ENCODE measurements around the gene PTPRG. TPM values are rescaled to one million over a fixed set of nuclear protein-coding genes. Genes with fewer than 3 reads are reported as not detected.

Gene PTPRG
- total and polyA plus RNA-seq, 2 donors = 3.9 to 4.1 TPM

DNA sequence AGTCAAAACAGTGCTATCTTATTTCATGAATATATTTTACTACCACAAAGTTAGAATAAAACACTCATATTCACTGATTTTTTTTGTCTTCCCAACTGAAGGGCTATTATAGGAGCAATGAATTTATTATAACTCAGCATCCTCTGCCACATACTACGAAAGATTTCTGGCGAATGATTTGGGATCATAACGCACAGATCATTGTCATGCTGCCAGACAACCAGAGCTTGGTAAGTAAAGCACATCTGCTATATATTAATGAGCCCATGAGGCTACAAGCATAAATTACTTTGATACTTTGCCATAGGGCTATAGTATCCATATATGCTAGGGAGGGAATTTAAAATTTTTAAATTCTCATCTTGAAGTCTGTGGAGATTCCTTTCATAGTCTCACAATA lies 716.1 kb downstream of the PTPRG start:
- Histone ChIP-seq H3K27me3 (ENCODE audit: control insufficient read depth in 2 of 2, insufficient read depth in 1 of 2, low read length in 1 of 2) (no peaks in the 10 kb centered on the region), H3K4me1 (ENCODE audit: control insufficient read depth in 2 of 2, insufficient read depth in 2 of 2, low read length in 2 of 2) (no peaks in the 10 kb centered on the region), H3K4me3 (ENCODE audit: low read length in 2 of 2) (no peak overlapping the region), H3K9me3 (ENCODE audit: control insufficient read depth in 2 of 2, insufficient read depth in 1 of 2, low read length in 1 of 2) (no peaks in the 10 kb centered on the region), H3K27ac (ENCODE audit: low read depth in 1 of 2, low read length in 1 of 2) (no peak overlapping the region), H3K36me3 (ENCODE audit: control insufficient read depth in 2 of 2, insufficient read depth in 2 of 2, low read length in 1 of 2) (no peaks in the 10 kb centered on the region)
- WGBS = 95% methylated on average over 3 of the region's 3 CpGs
- no peak for DNase-seq (ENCODE audit: low read depth in 6 of 9, low spot score in 9 of 9)

DNA sequence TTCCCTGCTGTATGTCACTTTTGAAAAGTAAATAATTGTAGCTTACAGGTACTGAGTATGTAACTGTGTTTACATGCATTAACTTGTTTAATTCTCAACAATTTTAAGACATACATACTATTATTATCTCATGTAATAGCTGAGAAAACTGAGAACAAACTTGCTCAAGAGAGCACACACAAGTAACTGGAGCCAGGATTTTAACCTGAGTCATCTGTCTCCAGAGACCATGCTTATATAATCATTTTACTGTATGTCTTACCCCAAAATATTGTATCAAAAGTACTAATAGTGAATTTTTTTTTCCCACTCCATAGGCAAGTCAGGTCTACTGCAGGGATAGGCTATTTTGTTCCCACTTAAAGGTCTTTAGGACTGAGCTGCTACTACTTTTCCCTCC lies 716.6 kb downstream of the PTPRG start:
- Histone ChIP-seq H3K36me3 (ENCODE audit: control insufficient read depth in 2 of 2, insufficient read depth in 2 of 2, low read length in 1 of 2) (no peaks in the 10 kb centered on the region), H3K9me3 (ENCODE audit: control insufficient read depth in 2 of 2, insufficient read depth in 1 of 2, low read length in 1 of 2) (no peaks in the 10 kb centered on the region), H3K4me1 (ENCODE audit: control insufficient read depth in 2 of 2, insufficient read depth in 2 of 2, low read length in 2 of 2) (no peaks in the 10 kb centered on the region), H3K27me3 (ENCODE audit: control insufficient read depth in 2 of 2, insufficient read depth in 1 of 2, low read length in 1 of 2) (no peaks in the 10 kb centered on the region), H3K4me3 (ENCODE audit: low read length in 2 of 2) (no peak overlapping the region), H3K27ac (ENCODE audit: low read depth in 1 of 2, low read length in 1 of 2) (no peak overlapping the region)
- no peak for DNase-seq (ENCODE audit: low read depth in 6 of 9, low spot score in 9 of 9)

DNA sequence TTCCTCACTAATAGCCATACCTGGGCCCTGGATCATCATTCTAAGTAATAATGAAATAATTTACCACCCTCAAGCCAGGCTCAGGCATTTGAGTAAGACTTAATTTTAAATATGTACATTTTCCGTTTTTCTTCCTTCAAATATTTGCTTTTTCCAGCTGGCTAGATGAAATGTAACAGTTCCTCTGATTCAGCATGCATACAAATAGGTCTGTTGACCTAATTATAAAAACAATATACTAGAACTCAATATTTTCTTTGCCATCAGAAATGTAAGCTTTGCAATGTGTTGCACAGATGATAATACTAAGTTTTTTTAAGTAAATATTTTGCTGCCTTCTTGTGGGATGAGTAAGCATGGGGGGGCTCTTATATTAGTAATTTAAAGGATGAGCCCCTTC lies 720.4 kb downstream of the PTPRG start:
- Histone ChIP-seq H3K9me3 (ENCODE audit: control insufficient read depth in 2 of 2, insufficient read depth in 1 of 2, low read length in 1 of 2) (no peaks in the 10 kb centered on the region), H3K36me3 (ENCODE audit: control insufficient read depth in 2 of 2, insufficient read depth in 2 of 2, low read length in 1 of 2) (no peaks in the 10 kb centered on the region), H3K4me1 (ENCODE audit: control insufficient read depth in 2 of 2, insufficient read depth in 2 of 2, low read length in 2 of 2) (no peaks in the 10 kb centered on the region), H3K4me3 (ENCODE audit: low read length in 2 of 2) (no peak overlapping the region), H3K27me3 (ENCODE audit: control insufficient read depth in 2 of 2, insufficient read depth in 1 of 2, low read length in 1 of 2) (no peaks in the 10 kb centered on the region), H3K27ac (ENCODE audit: low read depth in 1 of 2, low read length in 1 of 2) (no peak overlapping the region)
- WGBS = 95% methylated on average over 1 of the region's 1 CpG
- DNase-seq (ENCODE audit: low read depth in 6 of 9, low spot score in 9 of 9) = no peak

DNA sequence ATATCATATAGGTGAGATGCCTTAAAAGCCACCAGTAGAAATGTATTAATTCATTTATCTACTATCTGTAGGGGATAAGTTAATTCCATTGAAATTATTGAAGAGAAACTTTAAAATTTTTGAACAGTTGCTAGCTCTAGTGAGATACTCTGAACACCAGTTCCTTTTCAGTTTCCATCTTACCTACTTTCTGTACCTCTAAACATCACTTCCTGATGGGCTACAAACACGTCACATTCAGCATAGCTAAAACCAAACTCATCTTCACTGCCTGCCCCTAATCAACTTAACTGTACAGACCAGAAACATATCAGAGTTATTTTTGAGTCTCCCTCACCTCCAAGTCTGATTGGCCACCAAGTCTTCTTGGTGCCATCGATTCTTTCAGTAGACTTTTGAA lies 723.1 kb downstream of the PTPRG start:
- no peak overlapping the region for H3K4me3 ChIP-seq (ENCODE audit: low read length in 2 of 2)
- no peaks in the 10 kb centered on the region for H3K9me3 ChIP-seq (ENCODE audit: control insufficient read depth in 2 of 2, insufficient read depth in 1 of 2, low read length in 1 of 2)
- H3K36me3 ChIP-seq (ENCODE audit: control insufficient read depth in 2 of 2, insufficient read depth in 2 of 2, low read length in 1 of 2) = no peaks in the 10 kb centered on the region
- 89% methylated on average over 2 of the region's 2 CpGs for WGBS
- no peak overlapping the region for H3K27ac ChIP-seq (ENCODE audit: low read depth in 1 of 2, low read length in 1 of 2)
- no peak for DNase-seq (ENCODE audit: low read depth in 6 of 9, low spot score in 9 of 9)
- H3K4me1 ChIP-seq (ENCODE audit: control insufficient read depth in 2 of 2, insufficient read depth in 2 of 2, low read length in 2 of 2) = no peaks in the 10 kb centered on the region
- H3K27me3 ChIP-seq (ENCODE audit: control insufficient read depth in 2 of 2, insufficient read depth in 1 of 2, low read length in 1 of 2) = no peaks in the 10 kb centered on the region

DNA sequence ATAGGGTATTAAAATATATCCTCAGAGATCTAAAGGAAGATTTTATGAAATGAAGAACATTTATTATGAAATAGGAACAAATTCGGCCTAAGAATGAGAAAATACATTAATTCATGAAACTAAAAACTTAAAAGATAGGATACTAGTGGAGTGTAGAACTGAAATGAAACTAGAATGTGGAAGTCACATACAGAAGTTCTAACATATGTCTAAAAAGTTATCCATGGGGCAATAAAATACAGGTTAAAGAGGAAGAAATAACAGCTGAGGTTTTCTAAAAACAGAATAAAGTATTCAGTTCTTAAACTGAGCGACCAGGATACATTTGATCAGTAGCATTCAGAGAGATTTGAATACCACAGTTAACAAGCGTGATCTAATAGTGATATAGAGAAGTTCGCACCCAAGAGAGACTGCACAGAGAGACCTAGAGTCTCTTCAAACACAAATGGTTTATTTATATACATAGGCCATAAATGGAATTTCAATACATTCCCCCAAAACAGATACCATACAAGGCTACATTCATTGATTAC lies 726.1 kb downstream of the PTPRG start:
- no peaks in the 10 kb centered on the region for H3K36me3 ChIP-seq (ENCODE audit: control insufficient read depth in 2 of 2, insufficient read depth in 2 of 2, low read length in 1 of 2)
- DNase-seq (ENCODE audit: low read depth in 6 of 9, low spot score in 9 of 9) = no peak
- no peaks in the 10 kb centered on the region for H3K27me3 ChIP-seq (ENCODE audit: control insufficient read depth in 2 of 2, insufficient read depth in 1 of 2, low read length in 1 of 2)
- H3K4me3 ChIP-seq (ENCODE audit: low read length in 2 of 2) = no peak overlapping the region
- 75% methylated on average over 4 of the region's 4 CpGs for WGBS
- no peaks in the 10 kb centered on the region for H3K4me1 ChIP-seq (ENCODE audit: control insufficient read depth in 2 of 2, insufficient read depth in 2 of 2, low read length in 2 of 2)
- no peak overlapping the region for H3K27ac ChIP-seq (ENCODE audit: low read depth in 1 of 2, low read length in 1 of 2)
- no peaks in the 10 kb centered on the region for H3K9me3 ChIP-seq (ENCODE audit: control insufficient read depth in 2 of 2, insufficient read depth in 1 of 2, low read length in 1 of 2)

DNA sequence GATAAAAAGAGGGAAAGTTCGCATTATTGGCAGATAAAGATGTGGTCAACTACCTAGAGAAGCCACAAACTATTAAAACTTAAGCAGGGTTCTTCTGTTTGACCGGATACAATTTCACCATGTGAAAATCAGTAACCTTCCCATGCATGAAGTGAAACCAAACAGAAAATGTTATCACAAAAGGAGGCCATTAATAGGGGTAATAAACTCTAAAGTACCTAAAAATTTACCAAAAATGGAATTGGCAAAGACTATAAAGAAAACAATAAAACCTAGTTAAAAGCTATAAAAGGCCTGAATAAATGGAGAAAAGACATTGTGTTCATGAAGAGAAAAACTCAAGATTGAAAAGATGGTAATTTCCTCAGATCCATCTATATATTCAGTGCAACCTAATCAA lies 728.6 kb downstream of the PTPRG start:
- WGBS = 91% methylated on average over 2 of the region's 2 CpGs
- Histone ChIP-seq H3K9me3 (ENCODE audit: control insufficient read depth in 2 of 2, insufficient read depth in 1 of 2, low read length in 1 of 2) (no peaks in the 10 kb centered on the region), H3K27me3 (ENCODE audit: control insufficient read depth in 2 of 2, insufficient read depth in 1 of 2, low read length in 1 of 2) (no peaks in the 10 kb centered on the region), H3K4me1 (ENCODE audit: control insufficient read depth in 2 of 2, insufficient read depth in 2 of 2, low read length in 2 of 2) (no peaks in the 10 kb centered on the region), H3K27ac (ENCODE audit: low read depth in 1 of 2, low read length in 1 of 2) (no peak overlapping the region), H3K4me3 (ENCODE audit: low read length in 2 of 2) (no peak overlapping the region), H3K36me3 (ENCODE audit: control insufficient read depth in 2 of 2, insufficient read depth in 2 of 2, low read length in 1 of 2) (no peaks in the 10 kb centered on the region)
- DNase-seq (ENCODE audit: low read depth in 6 of 9, low spot score in 9 of 9) = no peak

DNA sequence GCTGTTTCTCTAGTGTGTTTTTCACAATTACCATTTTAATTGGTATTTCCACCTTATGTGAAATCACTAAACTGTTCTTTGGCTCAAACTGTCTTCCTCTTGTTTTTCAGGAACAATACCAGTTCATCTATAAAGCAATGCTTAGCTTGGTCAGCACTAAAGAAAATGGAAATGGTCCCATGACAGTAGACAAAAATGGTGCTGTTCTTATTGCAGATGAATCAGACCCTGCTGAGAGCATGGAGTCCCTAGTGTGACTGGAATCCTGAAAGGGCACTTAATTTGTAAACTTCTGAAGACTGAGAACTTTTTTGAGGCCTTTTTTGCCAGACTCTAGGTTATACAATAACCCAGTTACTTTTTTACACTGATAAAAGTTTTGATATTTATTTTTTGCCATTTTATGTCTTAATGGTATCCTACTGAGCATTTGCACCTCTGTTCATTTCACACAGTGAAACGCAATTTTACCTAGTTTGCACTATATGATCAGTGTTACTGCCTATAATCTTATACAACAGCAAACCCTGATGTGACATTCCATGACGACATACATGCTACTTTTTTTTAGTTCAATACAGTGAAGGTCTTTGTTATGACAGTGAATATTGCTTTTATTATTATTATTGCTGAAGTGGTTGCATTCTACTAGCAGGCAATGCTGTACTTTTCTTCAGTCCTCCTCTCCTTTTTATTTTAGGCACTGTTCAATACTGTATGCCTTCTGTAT lies 731.8 kb downstream of the PTPRG start:
- 95% methylated on average over 2 of the region's 2 CpGs for WGBS
- H3K4me1 ChIP-seq (ENCODE audit: control insufficient read depth in 2 of 2, insufficient read depth in 2 of 2, low read length in 2 of 2) = no peaks in the 10 kb centered on the region
- no peak overlapping the region for H3K27ac ChIP-seq (ENCODE audit: low read depth in 1 of 2, low read length in 1 of 2)
- DNase-seq (ENCODE audit: low read depth in 6 of 9, low spot score in 9 of 9) = no peak
- H3K27me3 ChIP-seq (ENCODE audit: control insufficient read depth in 2 of 2, insufficient read depth in 1 of 2, low read length in 1 of 2) = no peaks in the 10 kb centered on the region
- no peaks in the 10 kb centered on the region for H3K36me3 ChIP-seq (ENCODE audit: control insufficient read depth in 2 of 2, insufficient read depth in 2 of 2, low read length in 1 of 2)
- H3K9me3 ChIP-seq (ENCODE audit: control insufficient read depth in 2 of 2, insufficient read depth in 1 of 2, low read length in 1 of 2) = no peaks in the 10 kb centered on the region
- H3K4me3 ChIP-seq (ENCODE audit: low read length in 2 of 2) = no peak overlapping the region

DNA sequence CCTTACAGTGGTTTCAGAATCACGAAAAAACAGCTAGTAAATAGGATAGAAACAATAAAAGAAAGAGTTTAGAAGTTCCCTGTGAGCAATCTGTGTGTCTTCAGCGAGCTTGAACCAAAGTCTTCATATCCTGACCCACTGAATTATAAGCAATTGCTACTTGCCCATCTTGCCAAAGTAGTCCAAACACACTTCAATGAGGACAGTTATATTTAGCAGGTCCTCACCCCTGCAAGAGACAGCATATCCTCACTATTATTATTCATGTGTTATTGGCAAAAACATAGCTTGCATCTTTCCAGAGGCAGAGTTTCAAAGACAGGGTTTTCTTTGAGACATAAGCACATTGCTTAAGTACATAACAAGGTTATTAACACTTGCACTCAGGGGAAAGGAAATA lies 734.2 kb downstream of the PTPRG start:
- Histone ChIP-seq H3K4me3 (ENCODE audit: low read length in 2 of 2) (no peak overlapping the region), H3K4me1 (ENCODE audit: control insufficient read depth in 2 of 2, insufficient read depth in 2 of 2, low read length in 2 of 2) (no peaks in the 10 kb centered on the region), H3K9me3 (ENCODE audit: control insufficient read depth in 2 of 2, insufficient read depth in 1 of 2, low read length in 1 of 2) (no peaks in the 10 kb centered on the region), H3K27ac (ENCODE audit: low read depth in 1 of 2, low read length in 1 of 2) (no peak overlapping the region), H3K36me3 (ENCODE audit: control insufficient read depth in 2 of 2, insufficient read depth in 2 of 2, low read length in 1 of 2) (no peaks in the 10 kb centered on the region), H3K27me3 (ENCODE audit: control insufficient read depth in 2 of 2, insufficient read depth in 1 of 2, low read length in 1 of 2) (no peaks in the 10 kb centered on the region)
- 80% methylated on average over 2 of the region's 2 CpGs for WGBS
- no peak for DNase-seq (ENCODE audit: low read depth in 6 of 9, low spot score in 9 of 9)

DNA sequence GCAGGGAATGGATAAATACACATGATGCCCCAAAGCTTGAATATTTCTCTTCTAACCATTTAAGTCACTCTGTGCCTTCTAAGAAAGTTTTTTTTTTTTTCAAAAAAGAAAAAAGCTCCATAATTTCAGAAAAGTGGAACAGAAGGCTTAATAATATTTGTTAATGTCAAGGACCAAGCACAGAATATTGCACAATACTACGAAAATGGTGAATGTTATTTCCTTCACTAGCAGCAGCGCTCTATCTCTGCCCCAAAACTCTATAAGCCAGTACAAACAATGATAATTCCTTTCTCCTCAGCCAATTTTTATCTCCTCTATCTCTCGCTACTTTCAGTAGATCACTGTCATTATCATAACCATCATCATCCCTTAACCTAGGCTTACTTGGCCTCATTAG lies 739.2 kb downstream of the PTPRG start:
- no peak for DNase-seq (ENCODE audit: low read depth in 6 of 9, low spot score in 9 of 9)
- Histone ChIP-seq H3K4me3 (ENCODE audit: low read length in 2 of 2) (no peak overlapping the region), H3K36me3 (ENCODE audit: control insufficient read depth in 2 of 2, insufficient read depth in 2 of 2, low read length in 1 of 2) (no peaks in the 10 kb centered on the region), H3K9me3 (ENCODE audit: control insufficient read depth in 2 of 2, insufficient read depth in 1 of 2, low read length in 1 of 2) (no peaks in the 10 kb centered on the region), H3K4me1 (ENCODE audit: control insufficient read depth in 2 of 2, insufficient read depth in 2 of 2, low read length in 2 of 2) (no peaks in the 10 kb centered on the region), H3K27me3 (ENCODE audit: control insufficient read depth in 2 of 2, insufficient read depth in 1 of 2, low read length in 1 of 2) (no peaks in the 10 kb centered on the region), H3K27ac (ENCODE audit: low read depth in 1 of 2, low read length in 1 of 2) (no peak overlapping the region)
- 96% methylated on average over 3 of the region's 3 CpGs for WGBS
